ENCODE measurements around the gene COL23A1.

GRCh38 chr5:178464431-178465048 is 125.7 kb downstream of the COL23A1 start:
- TF ChIP-seq POLR2AphosphoS5 (IDR thresholded peaks at IDR 0.05; ENCODE audit: borderline replicate concordance, low read depth, low read length) (no peak), EZH2 (IDR thresholded peaks at IDR 0.05) (no peak)

All from SK-N-MC (cell line).